K562 (cell line): Measurements from ENCODE around the gene ANAPC16.

Experiments used
- CEBPB ChIP-seq: fragments of 450-650 bp; IDR thresholded peaks from 2 replicates; pipeline ENCODE4 v1.6.1; 2016; ENCODE audit warnings: missing genetic modification characterization, missing compliant biosample characterization
- CTCF ChIP-seq, 3 experiments: IDR thresholded peaks in 2 of 3; conservative IDR thresholded peaks in 1 of 3; 2 replicates each; pipeline ENCODE4 v1.5.1; 2011 to 2012; ENCODE audit warnings: low read length in 3 of 3, mild to moderate bottlenecking in 3 of 3, control low read depth in 2 of 3, improper control_type of control experiment in 1 of 3, inconsistent platforms in 1 of 3, low read depth in 1 of 3, mixed read lengths in 1 of 3, moderate library complexity in 1 of 3; ENCODE audit not compliant: insufficient read depth in 2 of 3
- EGR1 ChIP-seq: fragments of 450-650 bp; conservative IDR thresholded peaks from 2 replicates; pipeline ENCODE4 v1.6.1; 2017; ENCODE audit warnings: mild to moderate bottlenecking
- ELF1 ChIP-seq: fragments of 200-800 bp; sonication (Bioruptor generic); IDR thresholded peaks from 2 replicates; pipeline ENCODE4 v1.6.1; 2016; ENCODE audit warnings: missing genetic modification characterization, missing compliant biosample characterization
- ESRRA ChIP-seq: fragments of 450-650 bp; IDR thresholded peaks from 2 replicates; pipeline ENCODE4 v1.6.1; 2014; ENCODE audit warnings: low read depth, mild to moderate bottlenecking, moderate library complexity, borderline replicate concordance
- FOS ChIP-seq: IDR thresholded peaks from 3 replicates; pipeline ENCODE4 v1.6.1; 2011; ENCODE audit not compliant: insufficient read length; ENCODE audit errors: extremely low read depth
- ILK ChIP-seq: fragments of 450-650 bp; IDR thresholded peaks from 2 replicates; pipeline ENCODE4 v1.6.1; 2016; ENCODE audit warnings: missing genetic modification characterization, low read depth, mild to moderate bottlenecking, missing compliant biosample characterization, moderate library complexity, borderline replicate concordance
- KLF1 ChIP-seq: fragments of 450-650 bp; IDR thresholded peaks from 2 replicates; pipeline ENCODE4 v1.6.1; 2016; ENCODE audit warnings: missing genetic modification characterization, missing compliant biosample characterization
- MLLT1 ChIP-seq, 2 experiments: fragments of 450-650 bp; IDR thresholded peaks; 2 replicates each; pipeline ENCODE4 v1.6.1; 2016
- NCOA6 ChIP-seq: fragments of 450-650 bp; IDR thresholded peaks from 2 replicates; pipeline ENCODE4 v1.6.1; 2017; ENCODE audit warnings: mild to moderate bottlenecking
- ZNF184 ChIP-seq: sonication (generic); formaldehyde crosslinking; IDR thresholded peaks from 2 replicates; pipeline ENCODE4 v1.5.0; 2020; ENCODE audit warnings: missing genetic modification reagents
- ZNF780A ChIP-seq: fragments of 250-450 bp; sonication (Bioruptor Pico); IDR thresholded peaks from 2 replicates; pipeline ENCODE4 v1.5.0; 2021; ENCODE audit warnings: mild to moderate bottlenecking

GRCh38 chr10:72275351-72276012 is 59.7 kb downstream of the ANAPC16 start:
- no peak for TF ChIP-seq MLLT1 (IDR thresholded peaks at IDR 0.05)
- no peak for TF ChIP-seq ELF1 (tag)
- TF ChIP-seq NCOA6 = no peak
- no peak for TF ChIP-seq CTCF (IDR thresholded peaks at IDR 0.05 in 2 of 3, conservative IDR thresholded peaks at IDR 0.05 in 1 of 3; ENCODE audit: insufficient read depth in 2 of 3, low read depth in 1 of 3, low read length in 3 of 3)
- TF ChIP-seq ESRRA = no peak
- TF ChIP-seq CEBPB (tag) = no peak
- TF ChIP-seq FOS = no peak
- TF ChIP-seq ZNF184 (CRISPR knock-in tag) = no peak
- TF ChIP-seq EGR1 = no peak
- 0 out of 2 replicates have a peak, but pooled peaks have one; percentile 18 for TF ChIP-seq ZNF780A (CRISPR knock-in tag)
- no peak for TF ChIP-seq ILK (tag)
- no peak for TF ChIP-seq KLF1
